A549 (cell line): ENCODE results near the gene COL19A1. TPM values are rescaled to one million over a fixed set of nuclear protein-coding genes. Genes with fewer than 3 reads are reported as not detected.

ENCODE experiments used
- ATAC-seq, 2 experiments: fragments of 200-7000 bp in 1 of 2; fragments of >200 bp in 1 of 2; cut with Nextera tagmentation in 1 of 2; cut with Tn5 transposase in 1 of 2; 3 replicates each; pipeline versions ENCODE4 v1.8.0 to v1.9.1; 2018 to 2020; ENCODE audit warnings: mild to moderate bottlenecking in 1 of 2, moderate library complexity in 1 of 2
- CTCF ChIA-PET: fragments of 300-600 bp; sonication (Branson Sonifier 250); formaldehyde crosslinking; extraction: SDS; loops from one replicate; lab custom pipeline; 2021; ENCODE audit warnings: antibody characterized with exemption, inconsistent platforms; lab: Yijun Ruan, JAX
- POLR2A ChIA-PET: fragments of 350-600 bp; formaldehyde crosslinking; extraction: SDS; loops from one replicate; lab custom pipeline; 2021; ENCODE audit warnings: antibody characterized with exemption, inconsistent platforms; lab: Yijun Ruan, JAX
- DNase-seq, 2 experiments: peaks; one replicate each; pipeline versions ENCODE4 v3.0.0 to v3.0.0-alpha.2; 2011 to 2016; ENCODE audit warnings: low read depth in 1 of 2, low spot score in 1 of 2
- FAIRE-seq: peaks from 2 replicates; lab custom pipeline; 2011; peaks lifted over from hg19 to GRCh38; lab: Jason Lieb, UNC
- H3K27ac ChIP-seq, 2 experiments: fragments of >200 bp; sonication (Bioruptor Twin); formaldehyde crosslinking; 3 replicates each; pipeline ENCODE4 v1.5.1; 2016 to 2017
- H3K4me1 ChIP-seq: fragments of >200 bp; sonication (Bioruptor Twin); formaldehyde crosslinking; 3 replicates; pipeline ENCODE4 v1.6.1; 2016
- H3K4me2 ChIP-seq: fragments of >200 bp; sonication (Bioruptor Twin); formaldehyde crosslinking; 3 replicates; pipeline ENCODE4 v1.6.1; 2016
- H3K4me3 ChIP-seq: fragments of >200 bp; sonication (Bioruptor Twin); formaldehyde crosslinking; 3 replicates; pipeline ENCODE4 v1.5.1; 2016
- H3K9me3 ChIP-seq: fragments of >200 bp; sonication (Bioruptor Twin); formaldehyde crosslinking; 3 replicates; pipeline ENCODE4 v1.6.1; 2016
- EHF ChIP-seq: fragments of 250-450 bp; sonication (Bioruptor Pico); IDR thresholded peaks from 2 replicates; pipeline ENCODE4 v1.5.0; 2020; ENCODE audit warnings: mild to moderate bottlenecking
- ELK1 ChIP-seq: fragments of 150-350 bp; IDR thresholded peaks from 2 replicates; pipeline ENCODE4 v1.6.1; 2014; ENCODE audit warnings: low read depth, mild to moderate bottlenecking, low read length
- ESRRA ChIP-seq: fragments of 150-350 bp; IDR thresholded peaks from 2 replicates; pipeline ENCODE4 v1.6.1; 2014; ENCODE audit warnings: mild to moderate bottlenecking, low read length, borderline replicate concordance
- FOSL2 ChIP-seq, 2 experiments: fragments of 450-650 bp in 1 of 2; fragments of >200 bp in 1 of 2; sonication (Bioruptor Twin) in 1 of 2; formaldehyde crosslinking; IDR thresholded peaks; 2 replicates each; pipeline versions ENCODE4 v1.5.0 to v1.6.1; 2016 to 2020; ENCODE audit warnings: mild to moderate bottlenecking in 1 of 2, moderate library complexity in 1 of 2
- FOXS1 ChIP-seq: fragments of 250-450 bp; sonication (Bioruptor Pico); IDR thresholded peaks from 2 replicates; pipeline ENCODE4 v1.5.0; 2020; ENCODE audit warnings: mild to moderate bottlenecking, moderate library complexity
- HES2 ChIP-seq: fragments of >200 bp; sonication (Bioruptor Twin); formaldehyde crosslinking; IDR thresholded peaks from 2 replicates; pipeline ENCODE4 v1.6.1; 2016
- KDM1A ChIP-seq: fragments of 200-600 bp; sonication (generic); IDR thresholded peaks from 2 replicates; pipeline ENCODE4 v1.6.1; 2016; ENCODE audit warnings: low read depth, mild to moderate bottlenecking
- MAFK ChIP-seq: fragments of 450-650 bp; IDR thresholded peaks from 2 replicates; pipeline ENCODE4 v1.6.1; 2014; ENCODE audit not compliant: partially characterized antibody
- NFE2L2 ChIP-seq: fragments of 150-350 bp; conservative IDR thresholded peaks from 2 replicates; pipeline ENCODE4 v1.6.1; 2014; ENCODE audit warnings: low read length
- POLR2AphosphoS2 ChIP-seq: conservative IDR thresholded peaks from 2 replicates; pipeline ENCODE4 v1.6.1; 2012; ENCODE audit warnings: low read length, improper control_type of control experiment, inconsistent platforms
- RARB ChIP-seq: fragments of 250-450 bp; sonication (Bioruptor Pico); IDR thresholded peaks from 2 replicates; pipeline ENCODE4 v1.8.0; 2021; ENCODE audit warnings: mild to moderate bottlenecking, moderate library complexity
- RCOR1 ChIP-seq: fragments of 150-350 bp; IDR thresholded peaks from 2 replicates; pipeline ENCODE4 v1.6.1; 2014; ENCODE audit warnings: antibody characterized with exemption, low read length, low read depth
- RNF2 ChIP-seq: fragments of 200-600 bp; sonication (generic); IDR thresholded peaks from 2 replicates; pipeline ENCODE4 v1.6.1; 2016; ENCODE audit warnings: low read depth, mild to moderate bottlenecking, antibody characterized with exemption, moderate library complexity, borderline replicate concordance
- TFCP2L1 ChIP-seq: fragments of 250-450 bp; sonication (Bioruptor Pico); IDR thresholded peaks from 2 replicates; pipeline ENCODE4 v1.5.0; 2021; ENCODE audit warnings: mild to moderate bottlenecking
- ZFP36 ChIP-seq: fragments of 450-650 bp; IDR thresholded peaks from 2 replicates; pipeline ENCODE4 v1.6.1; 2014; ENCODE audit warnings: borderline replicate concordance; ENCODE audit not compliant: partially characterized antibody
- ZNF302 ChIP-seq: fragments of 250-450 bp; sonication (Bioruptor Pico); IDR thresholded peaks from 2 replicates; pipeline ENCODE4 v1.9.0; 2021; ENCODE audit warnings: inconsistent platforms, mild to moderate bottlenecking, moderate library complexity
- WGBS: methylation state at CpG from one replicate; pipeline ENCODE4 v1.1.6; 2017; ENCODE audit errors: missing lambda C conversion rate; 5-methylcytosine and 5-hydroxymethylcytosine counted together
- polyA plus RNA-seq, 4 experiments: library from polyadenylated mRNA; depleted of rRNA in 3 of 4; stranded (reverse); fragments of >200 nt; fragmentation: RNase III in 1 of 4; extraction: RNeasy Plus Mini Kit Qiagen cat#74134 plus additional on column Dnase treatment in 1 of 4; gene quantifications; 2 replicates in 3 of 4; 3 replicates in 1 of 4; pipeline ENCODE4 v1.2.3, GENCODE V29; 2011 to 2017
- TF ChIP-seq, protein P1 (sequence below): fragments of 200-600 bp; sonication (generic); IDR thresholded peaks from 2 replicates; pipeline ENCODE4 v1.6.1; 2016; ENCODE audit warnings: antibody characterized with exemption, mild to moderate bottlenecking, moderate library complexity
- TF ChIP-seq, protein P2 (sequence below): fragments of >200 bp; sonication (Bioruptor Twin); formaldehyde crosslinking; IDR thresholded peaks from 3 replicates; pipeline ENCODE4 v1.6.1; 2016
- TF ChIP-seq, protein P3 (sequence below): IDR thresholded peaks from 2 replicates; pipeline ENCODE4 v1.6.1; 2012
- TF ChIP-seq, protein P4 (sequence below): IDR thresholded peaks from 2 replicates; pipeline ENCODE4 v1.6.1; 2012; ENCODE audit warnings: low read depth, borderline replicate concordance

Gene COL19A1
- polyA plus RNA-seq, 2 of the 4 experiments (the other 2 are of a cell fraction), result not detected

- POLR2A ChIA-PET, result no interaction called here
These were observed 15.2 kb downstream of the COL19A1 start for GRCh38 chr6:69881322-69882151.

GRCh38 chr6:69883551-69883950 lies 17.2 kb downstream of the COL19A1 start:
- no peak overlapping the region for H3K27ac ChIP-seq
- FAIRE-seq (no peak), DNase-seq (no peak), ATAC-seq (no peak)
- ChIA-PET CTCF (interaction anchor here (0.7 kb wide), 1 partner anchor 275 kb away, joined by 3 read pairs; no protein-coding TSS in a partner anchor), POLR2A (no interaction called here)
- H3K4me2 ChIP-seq, result no peak overlapping the region
- no peaks in the 10 kb centered on the region for H3K9me3 ChIP-seq
- WGBS, result 9% methylated on average over 4 of the region's 4 CpGs
- no peak overlapping the region for H3K4me3 ChIP-seq
- H3K4me1 ChIP-seq, result no peaks in the 10 kb centered on the region
- TF ChIP-seq EHF (CRISPR knock-in tag), result no peak
- no peak for TF ChIP-seq MAFK
- TF ChIP-seq, protein P1, sequence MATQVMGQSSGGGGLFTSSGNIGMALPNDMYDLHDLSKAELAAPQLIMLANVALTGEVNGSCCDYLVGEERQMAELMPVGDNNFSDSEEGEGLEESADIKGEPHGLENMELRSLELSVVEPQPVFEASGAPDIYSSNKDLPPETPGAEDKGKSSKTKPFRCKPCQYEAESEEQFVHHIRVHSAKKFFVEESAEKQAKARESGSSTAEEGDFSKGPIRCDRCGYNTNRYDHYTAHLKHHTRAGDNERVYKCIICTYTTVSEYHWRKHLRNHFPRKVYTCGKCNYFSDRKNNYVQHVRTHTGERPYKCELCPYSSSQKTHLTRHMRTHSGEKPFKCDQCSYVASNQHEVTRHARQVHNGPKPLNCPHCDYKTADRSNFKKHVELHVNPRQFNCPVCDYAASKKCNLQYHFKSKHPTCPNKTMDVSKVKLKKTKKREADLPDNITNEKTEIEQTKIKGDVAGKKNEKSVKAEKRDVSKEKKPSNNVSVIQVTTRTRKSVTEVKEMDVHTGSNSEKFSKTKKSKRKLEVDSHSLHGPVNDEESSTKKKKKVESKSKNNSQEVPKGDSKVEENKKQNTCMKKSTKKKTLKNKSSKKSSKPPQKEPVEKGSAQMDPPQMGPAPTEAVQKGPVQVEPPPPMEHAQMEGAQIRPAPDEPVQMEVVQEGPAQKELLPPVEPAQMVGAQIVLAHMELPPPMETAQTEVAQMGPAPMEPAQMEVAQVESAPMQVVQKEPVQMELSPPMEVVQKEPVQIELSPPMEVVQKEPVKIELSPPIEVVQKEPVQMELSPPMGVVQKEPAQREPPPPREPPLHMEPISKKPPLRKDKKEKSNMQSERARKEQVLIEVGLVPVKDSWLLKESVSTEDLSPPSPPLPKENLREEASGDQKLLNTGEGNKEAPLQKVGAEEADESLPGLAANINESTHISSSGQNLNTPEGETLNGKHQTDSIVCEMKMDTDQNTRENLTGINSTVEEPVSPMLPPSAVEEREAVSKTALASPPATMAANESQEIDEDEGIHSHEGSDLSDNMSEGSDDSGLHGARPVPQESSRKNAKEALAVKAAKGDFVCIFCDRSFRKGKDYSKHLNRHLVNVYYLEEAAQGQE, result no peak
- TF ChIP-seq ZFP36, result no peak
- TF ChIP-seq ZNF302, result no peak
- no peak for TF ChIP-seq ELK1
- no peak for TF ChIP-seq RNF2

More at GRCh38 chr6:69881322-69882151, 15.2 kb downstream of the COL19A1 start:
- Histone ChIP-seq H3K4me2 (no peak overlapping the region), H3K4me3 (no peak overlapping the region), H3K4me1 (no peaks in the 10 kb centered on the region), H3K9me3 (no peaks in the 10 kb centered on the region), H3K27ac (no peak overlapping the region)
- CTCF ChIA-PET, result no interaction called here
- ATAC-seq (no peak), FAIRE-seq (no peak), DNase-seq (no peak)
- TF ChIP-seq HES2, result no peak
- 54% methylated on average over 10 of the region's 10 CpGs for WGBS

DNA sequence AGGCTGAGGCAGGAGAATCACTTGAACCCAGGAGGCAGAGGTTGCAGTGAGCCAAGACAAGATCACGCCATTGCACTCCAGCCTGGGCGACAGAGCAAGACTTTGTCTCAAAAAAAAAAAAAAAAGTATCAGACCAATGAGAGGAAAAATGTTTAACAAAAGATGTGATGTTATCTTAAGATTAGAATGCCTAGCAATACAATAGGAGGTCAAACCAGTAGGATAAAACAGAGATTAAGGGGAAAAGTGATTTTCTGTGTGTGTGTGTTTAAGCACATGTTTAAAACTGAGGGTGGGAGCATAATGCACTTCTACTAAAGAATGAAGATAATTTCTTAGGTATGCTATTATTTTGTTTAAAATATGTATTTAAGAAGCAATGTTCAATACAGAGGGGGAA lies 17.9 kb downstream of the COL19A1 start:
- Histone ChIP-seq H3K4me1 (no peaks in the 10 kb centered on the region), H3K9me3 (no peaks in the 10 kb centered on the region), H3K27ac (no peak overlapping the region), H3K4me3 (no peak overlapping the region), H3K4me2 (no peak overlapping the region)
- ChIA-PET POLR2A (no interaction called here), CTCF (interaction anchor here (0.7 kb wide), 1 partner anchor 274 kb away, joined by 3 read pairs; no protein-coding TSS in a partner anchor)
- FAIRE-seq (no peak), DNase-seq (no peak), ATAC-seq (no peak)
- WGBS, result 56% methylated on average over 2 of the region's 2 CpGs
- no peak for TF ChIP-seq RARB (CRISPR knock-in tag)
- TF ChIP-seq ZFP36, result no peak
- TF ChIP-seq POLR2AphosphoS2, result no peak
- TF ChIP-seq, protein P2, sequence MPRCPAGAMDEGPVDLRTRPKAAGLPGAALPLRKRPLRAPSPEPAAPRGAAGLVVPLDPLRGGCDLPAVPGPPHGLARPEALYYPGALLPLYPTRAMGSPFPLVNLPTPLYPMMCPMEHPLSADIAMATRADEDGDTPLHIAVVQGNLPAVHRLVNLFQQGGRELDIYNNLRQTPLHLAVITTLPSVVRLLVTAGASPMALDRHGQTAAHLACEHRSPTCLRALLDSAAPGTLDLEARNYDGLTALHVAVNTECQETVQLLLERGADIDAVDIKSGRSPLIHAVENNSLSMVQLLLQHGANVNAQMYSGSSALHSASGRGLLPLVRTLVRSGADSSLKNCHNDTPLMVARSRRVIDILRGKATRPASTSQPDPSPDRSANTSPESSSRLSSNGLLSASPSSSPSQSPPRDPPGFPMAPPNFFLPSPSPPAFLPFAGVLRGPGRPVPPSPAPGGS, result no peak
- TF ChIP-seq RCOR1, result no peak
- TF ChIP-seq ESRRA, result no peak
- TF ChIP-seq MAFK, result no peak
- TF ChIP-seq, protein P3, sequence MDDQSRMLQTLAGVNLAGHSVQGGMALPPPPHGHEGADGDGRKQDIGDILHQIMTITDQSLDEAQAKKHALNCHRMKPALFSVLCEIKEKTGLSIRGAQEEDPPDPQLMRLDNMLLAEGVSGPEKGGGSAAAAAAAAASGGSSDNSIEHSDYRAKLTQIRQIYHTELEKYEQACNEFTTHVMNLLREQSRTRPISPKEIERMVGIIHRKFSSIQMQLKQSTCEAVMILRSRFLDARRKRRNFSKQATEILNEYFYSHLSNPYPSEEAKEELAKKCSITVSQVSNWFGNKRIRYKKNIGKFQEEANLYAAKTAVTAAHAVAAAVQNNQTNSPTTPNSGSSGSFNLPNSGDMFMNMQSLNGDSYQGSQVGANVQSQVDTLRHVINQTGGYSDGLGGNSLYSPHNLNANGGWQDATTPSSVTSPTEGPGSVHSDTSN, result no peak
- TF ChIP-seq KDM1A, result no peak
- no peak for TF ChIP-seq NFE2L2
- no peak for TF ChIP-seq FOXS1 (CRISPR knock-in tag)
- TF ChIP-seq, protein P4, sequence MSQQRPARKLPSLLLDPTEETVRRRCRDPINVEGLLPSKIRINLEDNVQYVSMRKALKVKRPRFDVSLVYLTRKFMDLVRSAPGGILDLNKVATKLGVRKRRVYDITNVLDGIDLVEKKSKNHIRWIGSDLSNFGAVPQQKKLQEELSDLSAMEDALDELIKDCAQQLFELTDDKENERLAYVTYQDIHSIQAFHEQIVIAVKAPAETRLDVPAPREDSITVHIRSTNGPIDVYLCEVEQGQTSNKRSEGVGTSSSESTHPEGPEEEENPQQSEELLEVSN, result no peak
- TF ChIP-seq FOSL2 (IDR thresholded peaks at IDR 0.05), result no peak
- TF ChIP-seq FOSL2 (CRISPR knock-in tag; IDR thresholded peaks at IDR 0.05), result no peak
- TF ChIP-seq TFCP2L1 (CRISPR knock-in tag), result no peak
